IPS-18a (cell line): ENCODE results near the gene ARID4B.
"Not testable (repeated sequence)": the region's sequence is repeated elsewhere in the genome, so short reads cannot be mapped to it uniquely, and the experiment has no call there.

Experiments
- H3K27ac ChIP-seq: one replicate; pipeline ENCODE4 v1.5.1; 2013; ENCODE audit warnings: low read length
- H3K27me3 ChIP-seq: one replicate; pipeline ENCODE4 v1.6.1; 2013; ENCODE audit warnings: mild to moderate bottlenecking, low read length; ENCODE audit not compliant: control insufficient read depth, insufficient read depth
- H3K36me3 ChIP-seq: one replicate; pipeline ENCODE4 v1.6.1; 2013; ENCODE audit warnings: low read depth, low read length; ENCODE audit not compliant: control insufficient read depth
- H3K4me1 ChIP-seq: one replicate; pipeline ENCODE4 v1.6.1; 2013; ENCODE audit warnings: low read depth, low read length; ENCODE audit not compliant: control insufficient read depth
- H3K4me3 ChIP-seq: one replicate; pipeline ENCODE4 v1.5.1; 2013; ENCODE audit warnings: low read length
- H3K9ac ChIP-seq: one replicate; pipeline ENCODE4 v1.6.1; 2013; ENCODE audit warnings: mild to moderate bottlenecking, low read length, moderate library complexity
- H3K9me3 ChIP-seq: one replicate; pipeline ENCODE4 v1.6.1; 2013; ENCODE audit warnings: low read depth, low read length; ENCODE audit not compliant: control insufficient read depth

Gene ARID4B

DNA sequence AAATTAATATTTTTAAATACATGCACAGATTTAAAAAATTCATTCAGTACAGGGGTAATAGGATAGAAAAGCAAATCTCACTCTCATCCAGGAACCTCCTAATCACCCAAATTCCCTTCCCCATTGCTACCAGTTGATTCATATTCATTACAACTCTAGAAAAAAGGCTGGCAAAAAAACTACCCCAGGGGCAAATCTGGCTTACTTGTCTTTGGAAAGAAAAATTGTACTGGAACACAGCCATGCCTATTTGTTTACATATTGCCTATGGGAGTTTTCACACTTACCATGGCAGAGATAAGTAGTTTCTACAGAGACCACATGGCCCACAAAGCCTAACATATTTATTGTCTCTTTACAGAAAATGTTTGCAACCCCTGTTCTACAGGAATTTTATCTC is 158.0 kb downstream of the ARID4B start:
- Histone ChIP-seq H3K36me3 (peaks cover 38% of the 10 kb centered on the region), H3K27me3 (no peaks in the 10 kb centered on the region), H3K9me3 (no peaks in the 10 kb centered on the region), H3K4me1 (no peaks in the 10 kb centered on the region), H3K27ac (no peak overlapping the region), H3K9ac (no peak overlapping the region), H3K4me3 (no peak overlapping the region)

DNA sequence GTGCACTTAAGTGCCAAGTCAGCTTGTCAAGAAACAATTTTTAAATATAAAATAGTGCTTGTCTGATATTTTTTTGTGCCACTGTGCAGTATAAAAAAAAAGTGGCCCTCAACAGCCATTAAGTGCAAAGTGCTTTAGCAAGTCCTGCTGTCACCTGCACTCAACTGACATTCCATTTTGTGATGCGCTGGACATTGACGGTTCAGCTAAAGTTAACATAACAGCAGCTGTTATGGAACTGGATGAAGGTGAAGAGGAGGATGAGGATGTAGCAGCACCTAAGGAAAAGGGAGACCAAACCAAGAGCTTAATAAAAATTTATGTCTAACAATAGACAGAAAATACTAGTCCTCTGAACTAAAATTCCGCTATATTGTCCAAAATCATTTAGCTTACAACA is 159.6 kb downstream of the ARID4B start:
- Histone ChIP-seq H3K27ac (no peak overlapping the region), H3K4me3 (no peak overlapping the region), H3K9me3 (no peaks in the 10 kb centered on the region), H3K36me3 (peaks cover 26% of the 10 kb centered on the region), H3K9ac (no peak overlapping the region), H3K4me1 (no peaks in the 10 kb centered on the region), H3K27me3 (no peaks in the 10 kb centered on the region)

DNA sequence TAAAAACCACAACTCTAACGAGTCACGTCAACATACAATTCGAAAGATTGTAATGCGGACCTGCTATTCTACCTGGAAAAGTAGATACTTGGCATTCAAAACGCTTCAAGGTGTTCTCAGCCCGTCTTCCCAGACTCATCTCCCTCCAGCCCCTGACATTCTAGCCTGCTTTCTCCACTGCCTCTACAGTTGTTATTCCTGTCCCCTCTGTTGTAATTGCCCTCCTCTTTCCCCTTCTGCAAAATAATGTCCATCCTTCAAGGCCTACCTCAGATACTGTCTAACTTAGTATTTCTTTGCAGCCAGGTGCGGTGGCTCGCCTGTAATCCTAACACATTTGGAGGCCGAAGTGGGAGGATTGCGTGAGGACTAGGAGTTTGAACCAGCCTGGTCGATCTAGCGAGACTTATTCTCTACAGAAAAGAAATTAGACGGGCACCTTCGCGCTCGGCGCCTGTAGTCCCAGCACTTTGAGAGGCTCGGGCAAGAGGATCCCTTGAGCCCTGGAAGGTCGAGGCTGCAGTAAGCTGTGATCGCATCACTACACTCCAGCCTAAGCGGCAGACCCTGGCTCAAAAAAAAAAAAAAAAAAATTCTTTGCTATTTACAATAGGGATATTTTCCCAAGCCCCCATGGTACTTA is 166.2 kb downstream of the ARID4B start:
- peaks cover 22% of the 10 kb centered on the region for H3K36me3 ChIP-seq
- H3K27ac ChIP-seq, result peak overlapping the region; percentile 74
- H3K4me1 ChIP-seq, result peaks cover 10% of the 10 kb centered on the region
- H3K9ac ChIP-seq, result peak overlapping the region; percentile 90
- peak overlapping the region; percentile 91 for H3K4me3 ChIP-seq
- no peaks in the 10 kb centered on the region for H3K27me3 ChIP-seq
- no peaks in the 10 kb centered on the region for H3K9me3 ChIP-seq

DNA sequence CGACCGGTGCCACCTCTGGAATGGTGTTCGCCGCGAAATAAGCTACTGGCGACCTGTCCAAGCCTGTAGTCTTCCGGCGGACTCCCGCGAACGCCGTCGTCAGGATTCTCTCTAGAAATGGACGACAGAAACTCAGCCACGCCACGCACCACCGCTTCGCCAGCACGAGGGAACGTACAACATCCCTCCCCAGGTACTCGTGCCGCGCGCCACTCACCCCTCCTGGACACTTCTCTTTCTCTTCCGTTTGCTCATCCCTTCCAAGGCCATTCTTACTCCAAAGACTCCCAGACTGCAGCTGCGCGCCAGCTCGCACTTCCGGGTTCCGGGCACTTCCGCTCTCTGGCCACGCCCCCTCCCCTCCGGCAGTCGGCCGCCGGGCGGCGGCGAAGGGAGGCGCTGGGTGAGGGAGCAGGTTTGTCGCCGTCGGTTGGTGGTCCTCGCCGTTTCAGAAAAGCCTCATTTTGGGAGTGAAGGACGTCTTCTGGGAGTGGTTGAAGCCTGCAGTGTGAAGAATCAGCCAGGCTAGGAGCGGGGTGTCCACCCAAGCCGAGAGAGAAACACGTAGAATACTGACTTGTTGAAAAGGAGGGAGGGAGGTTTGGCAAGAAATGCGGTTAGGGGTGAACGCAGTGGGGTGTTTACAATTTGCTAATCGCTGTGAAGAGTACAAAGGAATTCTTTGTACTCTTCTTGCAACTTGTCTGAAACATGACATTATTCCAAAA is 166.9 kb downstream of the ARID4B start, which contains the start of gene RBM34:
Gene RBM34 (minus strand): TSS at position 294 of the 728 bp plus-strand sequence. CDS start 24 bp downstream, at position 270.
- peak within 1 kb of the TSS; percentile 90 for H3K9ac ChIP-seq
- no peaks in the 10 kb centered on the region for H3K9me3 ChIP-seq
- H3K36me3 ChIP-seq, result peaks cover 29% of the 10 kb centered on the region
- no peaks in the 10 kb centered on the region for H3K27me3 ChIP-seq
- peak within 1 kb of the TSS; percentile 74 for H3K27ac ChIP-seq
- H3K4me1 ChIP-seq, result peaks cover 10% of the 10 kb centered on the region
- H3K4me3 ChIP-seq, result peak within 1 kb of the TSS; percentile 91

DNA sequence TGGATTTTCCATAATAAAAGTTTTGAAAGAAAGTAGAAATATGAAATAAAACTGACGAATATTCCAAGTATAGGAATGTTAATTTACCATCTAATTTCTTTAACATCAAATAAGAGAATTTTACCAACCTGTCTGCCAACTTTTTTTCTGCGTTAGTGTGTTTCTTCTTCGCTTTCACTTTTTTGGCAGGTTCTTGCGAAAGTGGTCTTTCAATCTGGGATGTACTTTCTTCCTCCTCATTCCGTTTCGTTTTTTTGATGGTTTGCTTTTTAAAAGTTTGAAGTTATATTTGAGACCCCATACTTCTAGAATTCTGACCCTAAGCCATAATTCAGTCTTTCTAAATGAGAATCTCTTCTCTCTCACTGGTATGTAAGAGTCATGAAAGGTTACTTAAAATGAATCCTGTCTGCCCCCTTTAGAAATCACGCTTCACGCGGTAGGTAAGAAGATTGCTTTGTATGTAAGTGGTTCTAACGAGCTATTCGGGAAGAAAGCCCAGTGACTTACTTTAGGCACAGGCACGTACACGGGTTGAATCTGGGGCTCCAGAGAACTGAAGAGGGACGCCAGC is 167.5 kb downstream of the ARID4B start:
- no peaks in the 10 kb centered on the region for H3K27me3 ChIP-seq
- H3K27ac ChIP-seq, result peak overlapping the region; percentile 70
- no peaks in the 10 kb centered on the region for H3K9me3 ChIP-seq
- peaks cover 10% of the 10 kb centered on the region for H3K4me1 ChIP-seq
- peak overlapping the region; percentile 91 for H3K4me3 ChIP-seq
- peaks cover 30% of the 10 kb centered on the region for H3K36me3 ChIP-seq
- peak overlapping the region; percentile 90 for H3K9ac ChIP-seq

DNA sequence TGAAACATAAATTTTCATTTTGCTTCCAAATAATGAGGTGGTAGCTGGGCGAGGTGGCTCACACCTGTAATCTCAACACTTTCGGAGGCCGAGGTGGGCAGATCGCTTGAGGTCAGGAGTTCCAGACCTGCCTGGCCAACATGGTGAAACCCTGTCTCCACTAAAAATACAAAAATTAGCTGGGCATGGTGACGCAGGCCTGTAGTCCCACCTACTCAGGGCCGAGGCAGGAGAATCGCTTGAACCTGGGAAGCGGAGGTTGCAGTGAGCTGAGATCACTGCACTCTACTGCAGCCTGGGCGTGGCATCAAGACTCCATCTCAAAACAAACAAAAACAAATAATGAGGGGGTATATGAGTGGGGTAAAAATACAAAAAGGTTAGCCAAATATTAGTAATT is 168.0 kb downstream of the ARID4B start:
- not testable (repeated sequence) for H3K27ac ChIP-seq, H3K27me3 ChIP-seq, H3K9me3 ChIP-seq
- H3K4me3 ChIP-seq, result peak overlapping the region; percentile 91
- peaks cover 10% of the 10 kb centered on the region for H3K4me1 ChIP-seq
- H3K9ac ChIP-seq, result peak overlapping the region; percentile 90
- peaks cover 35% of the 10 kb centered on the region for H3K36me3 ChIP-seq

DNA sequence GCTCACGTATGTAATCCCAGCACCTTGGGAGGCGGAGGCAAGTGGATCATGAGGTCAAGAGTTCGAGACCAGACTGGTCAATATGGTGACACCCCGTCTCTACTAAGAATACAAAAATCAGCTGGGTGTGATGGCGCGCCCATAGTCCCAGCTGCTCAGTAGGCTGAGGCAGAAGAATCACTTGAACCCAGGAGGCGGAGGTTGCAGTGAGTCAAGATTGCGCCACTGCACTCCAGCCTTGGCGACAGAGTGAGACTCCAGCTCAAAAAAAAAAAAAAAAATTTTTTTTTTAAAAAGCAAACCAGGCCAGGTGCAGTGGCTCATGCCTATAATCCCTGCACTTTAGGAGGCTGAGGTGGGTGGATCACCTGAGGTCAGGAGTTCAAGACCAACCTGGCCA is 168.7 kb downstream of the ARID4B start:
- H3K27me3 ChIP-seq, H3K9me3 ChIP-seq, H3K9ac ChIP-seq, H3K27ac ChIP-seq, H3K4me3 ChIP-seq: not testable (repeated sequence)
- peaks cover 42% of the 10 kb centered on the region for H3K36me3 ChIP-seq
- H3K4me1 ChIP-seq, result peaks cover 10% of the 10 kb centered on the region

DNA sequence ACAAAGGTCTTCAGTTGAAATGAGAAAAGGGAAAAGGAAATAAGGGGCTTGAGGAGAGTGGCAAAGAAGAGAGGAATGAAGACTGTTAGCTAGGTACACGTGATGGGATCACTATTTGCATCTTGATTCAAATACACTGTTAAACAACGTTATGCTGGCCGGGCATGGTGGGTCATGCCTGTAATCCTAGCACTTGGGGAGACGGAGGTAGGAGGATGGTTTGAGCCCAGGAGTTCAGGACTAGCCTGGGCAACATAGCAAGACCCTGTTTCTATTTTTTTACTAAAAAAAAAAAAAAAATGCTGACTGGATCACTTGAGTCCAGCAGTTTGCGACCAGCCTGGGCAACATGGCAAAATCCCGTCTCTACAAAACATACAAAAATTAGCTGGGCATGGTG is 169.3 kb downstream of the ARID4B start:
- H3K9ac ChIP-seq, result no peak overlapping the region
- no peaks in the 10 kb centered on the region for H3K27me3 ChIP-seq
- H3K36me3 ChIP-seq, result peaks cover 47% of the 10 kb centered on the region
- H3K9me3 ChIP-seq, result no peaks in the 10 kb centered on the region
- H3K4me1 ChIP-seq, result peaks cover 10% of the 10 kb centered on the region
- no peak overlapping the region for H3K4me3 ChIP-seq
- H3K27ac ChIP-seq, result no peak overlapping the region

DNA sequence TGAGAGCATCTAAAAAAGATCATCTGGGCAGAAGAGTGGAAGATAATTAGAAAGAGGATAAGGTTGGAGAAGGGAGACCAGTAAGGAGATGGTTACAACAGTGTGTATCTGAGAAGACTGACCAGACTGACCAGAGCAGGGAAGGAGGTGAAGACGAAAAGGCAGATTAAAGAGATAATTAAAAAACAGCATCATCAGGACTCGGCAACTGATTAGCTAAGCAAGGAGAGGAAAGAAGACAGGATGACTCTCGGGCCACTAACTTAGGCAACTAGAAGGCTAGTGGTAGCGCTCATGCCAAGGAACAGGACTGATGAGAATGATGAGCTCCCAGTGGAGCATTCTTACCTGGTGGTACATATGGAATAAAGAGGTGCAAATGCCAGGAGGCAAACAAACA is 170.8 kb downstream of the ARID4B start:
- H3K27me3 ChIP-seq, result no peaks in the 10 kb centered on the region
- no peak overlapping the region for H3K27ac ChIP-seq
- H3K4me3 ChIP-seq, result no peak overlapping the region
- H3K4me1 ChIP-seq, result peaks cover 10% of the 10 kb centered on the region
- no peak overlapping the region for H3K9ac ChIP-seq
- no peaks in the 10 kb centered on the region for H3K9me3 ChIP-seq
- peaks cover 62% of the 10 kb centered on the region for H3K36me3 ChIP-seq

DNA sequence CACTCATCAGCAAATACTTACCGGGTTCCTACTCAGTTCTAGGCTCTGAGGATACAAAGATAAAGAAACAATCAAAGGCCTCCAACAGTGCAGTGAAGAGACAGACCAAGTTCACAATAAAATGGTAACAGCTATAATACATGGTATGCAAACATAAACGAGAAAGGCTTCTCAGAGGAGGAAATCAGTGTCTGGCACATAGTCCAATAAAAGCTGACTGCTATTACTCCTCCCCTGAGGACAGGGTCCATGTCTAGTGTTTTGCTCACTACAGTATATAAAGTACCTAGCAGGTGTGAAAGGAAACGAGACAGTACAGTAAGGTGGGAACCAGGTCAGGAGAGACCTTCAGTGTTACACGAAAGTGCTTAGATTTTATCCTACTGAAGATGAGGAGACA is 171.2 kb downstream of the ARID4B start:
- peaks cover 6% of the 10 kb centered on the region for H3K4me1 ChIP-seq
- no peak overlapping the region for H3K9ac ChIP-seq
- H3K4me3 ChIP-seq, result no peak overlapping the region
- H3K36me3 ChIP-seq, result peaks cover 64% of the 10 kb centered on the region
- H3K27ac ChIP-seq, result no peak overlapping the region
- H3K27me3 ChIP-seq, result no peaks in the 10 kb centered on the region
- H3K9me3 ChIP-seq, result no peaks in the 10 kb centered on the region

DNA sequence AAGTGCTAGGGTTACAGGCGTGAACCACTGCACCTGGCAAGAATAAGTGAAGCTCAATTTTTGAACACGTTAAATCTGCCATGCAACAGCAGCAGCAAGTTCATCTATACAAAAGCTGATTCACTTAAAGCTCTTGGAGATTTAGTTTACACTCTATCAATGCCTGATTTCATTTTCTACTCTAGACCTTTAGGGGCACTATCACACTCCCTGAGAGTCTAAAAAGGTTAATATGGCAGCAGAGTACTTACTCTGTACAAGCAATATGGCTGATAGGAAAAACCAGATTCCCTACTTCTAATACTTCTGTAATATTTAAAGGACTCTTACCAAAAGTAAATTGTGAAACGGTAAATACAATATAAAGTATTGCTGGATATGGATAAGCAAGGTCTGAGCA is 171.7 kb downstream of the ARID4B start:
- H3K4me3 ChIP-seq, result no peak overlapping the region
- peaks cover 5% of the 10 kb centered on the region for H3K4me1 ChIP-seq
- no peaks in the 10 kb centered on the region for H3K27me3 ChIP-seq
- H3K36me3 ChIP-seq, result peaks cover 69% of the 10 kb centered on the region
- H3K27ac ChIP-seq, result no peak overlapping the region
- H3K9me3 ChIP-seq, result no peaks in the 10 kb centered on the region
- H3K9ac ChIP-seq, result no peak overlapping the region
